Measurements from ENCODE around the gene GIGYF1. TPM values are rescaled to one million over a fixed set of nuclear protein-coding genes. Genes with fewer than 3 reads are reported as not detected.

The GIGYF1 gene
- total and polyA plus RNA-seq, 2 of the 13 experiments (the other 11 are each of a cell fraction or from before 2014, with no cell fraction given): 7.6 to 16.1 TPM

GRCh38 chr7:100705753-100706671 lies 12.0 kb upstream of the GIGYF1 start, which contains the start of gene POP7 (continued):
- no peak for TF ChIP-seq CSRNP2 (CRISPR knock-in tag; conservative IDR thresholded peaks at IDR 0.05; ENCODE audit: low read depth)
- TF ChIP-seq ZNF704 (CRISPR knock-in tag; IDR thresholded peaks at IDR 0.05; ENCODE audit: borderline replicate concordance): no peak
- no peak; the same call in 1 of the 2 replicates for TF ChIP-seq HMG20A (CRISPR knock-in tag; IDR thresholded peaks at IDR 0.05; ENCODE audit: borderline replicate concordance)
- peak; percentile 43 for TF ChIP-seq ZNF275 (CRISPR knock-in tag; IDR thresholded peaks at IDR 0.05; ENCODE audit: borderline replicate concordance)
- no peak for TF ChIP-seq THYN1 (CRISPR knock-in tag; IDR thresholded peaks at IDR 0.05; ENCODE audit: borderline replicate concordance, low read depth)
- no peak for TF ChIP-seq ZNF256 (CRISPR knock-in tag; conservative IDR thresholded peaks at IDR 0.05)
- peak; percentile 82; the same call in 1 of the 2 replicates for TF ChIP-seq ZFP36L1 (CRISPR knock-in tag; IDR thresholded peaks at IDR 0.05)
- no peak for TF ChIP-seq SOX6 (IDR thresholded peaks at IDR 0.05)
- peak; percentile 73 for TF ChIP-seq SOX6 (CRISPR knock-in tag; IDR thresholded peaks at IDR 0.05)
- no peak for TF ChIP-seq STAT5B (CRISPR knock-in tag; IDR thresholded peaks at IDR 0.05)
- TF ChIP-seq TRIM24 (CRISPR knock-in tag; IDR thresholded peaks at IDR 0.05): no peak
- peak; percentile 81; the same call in 1 of the 2 replicates for TF ChIP-seq ZSCAN30 (CRISPR knock-in tag; IDR thresholded peaks at IDR 0.05)
- TF ChIP-seq HMGXB3 (CRISPR knock-in tag; IDR thresholded peaks at IDR 0.05; ENCODE audit: borderline replicate concordance): peak; percentile 41; the same call in 1 of the 2 replicates
- no peak for TF ChIP-seq SYNCRIP (IDR thresholded peaks at IDR 0.05; ENCODE audit: insufficient read depth, low read depth, low read length)
- TF ChIP-seq ZNF512 (CRISPR knock-in tag; IDR thresholded peaks at IDR 0.05): no peak
- TF ChIP-seq ZNF30 (CRISPR knock-in tag; IDR thresholded peaks at IDR 0.05): no peak
- TF ChIP-seq AHR (CRISPR knock-in tag; IDR thresholded peaks at IDR 0.05): no peak
- no peak for TF ChIP-seq PITX1 (CRISPR knock-in tag; IDR thresholded peaks at IDR 0.05)
- TF ChIP-seq RFX3 (CRISPR knock-in tag; IDR thresholded peaks at IDR 0.05): no peak

Measured in HepG2 (cell line).